Trophoblast cell (in vitro differentiated cells and primary cell): ENCODE data around the gene PRG2.

Source experiments
- DNase-seq, 2 donors: peaks; one replicate each; pipeline ENCODE4 v3.0.0-alpha.2; 2016
- H2AFZ ChIP-seq: 2 replicates; pipeline ENCODE4 v1.6.1; 2013; ENCODE audit warnings: low read length, moderate library complexity, mild to moderate bottlenecking; ENCODE audit not compliant: insufficient read depth, poor library complexity
- H2AK5ac ChIP-seq: 2 replicates; pipeline ENCODE4 v1.6.1; 2013; ENCODE audit warnings: mild to moderate bottlenecking, low read length
- H2BK120ac ChIP-seq: 2 replicates; pipeline ENCODE4 v1.6.1; 2013; ENCODE audit warnings: low read length, mild to moderate bottlenecking, moderate library complexity; ENCODE audit not compliant: insufficient read depth, poor library complexity
- H2BK12ac ChIP-seq: 2 replicates; pipeline ENCODE4 v1.6.1; 2013; ENCODE audit warnings: mild to moderate bottlenecking, low read length, moderate library complexity
- H2BK5ac ChIP-seq: 2 replicates; pipeline ENCODE4 v1.6.1; 2013; ENCODE audit warnings: low read length, low read depth, moderate library complexity, mild to moderate bottlenecking; ENCODE audit not compliant: poor library complexity
- H3K14ac ChIP-seq: 2 replicates; pipeline ENCODE4 v1.6.1; 2013; ENCODE audit warnings: mild to moderate bottlenecking, low read length
- H3K18ac ChIP-seq: 2 replicates; pipeline ENCODE4 v1.6.1; 2013; ENCODE audit warnings: mild to moderate bottlenecking, low read length
- H3K23ac ChIP-seq: 2 replicates; pipeline ENCODE4 v1.6.1; 2013; ENCODE audit warnings: low read length
- H3K27ac ChIP-seq: 2 replicates; pipeline ENCODE4 v1.5.1; 2013; ENCODE audit warnings: low read depth, mild to moderate bottlenecking, inconsistent platforms, low read length, moderate library complexity
- H3K27me3 ChIP-seq: 2 replicates; pipeline ENCODE4 v1.6.1; 2013; ENCODE audit warnings: inconsistent platforms, mild to moderate bottlenecking, low read length, moderate library complexity; ENCODE audit not compliant: insufficient read depth
- H3K36me3 ChIP-seq, 2 experiments: 1 replicate in 1 of 2; 2 replicates in 1 of 2; pipeline ENCODE4 v1.6.1; 2013; ENCODE audit warnings: low read length in 2 of 2, mild to moderate bottlenecking in 2 of 2, moderate library complexity in 1 of 2; ENCODE audit not compliant: insufficient read depth in 2 of 2, control insufficient read depth in 1 of 2
- H3K4ac ChIP-seq: 2 replicates; pipeline ENCODE4 v1.6.1; 2013; ENCODE audit warnings: low read depth, mild to moderate bottlenecking, low read length, moderate library complexity
- H3K4me1 ChIP-seq, 2 experiments: 1 replicate in 1 of 2; 2 replicates in 1 of 2; pipeline ENCODE4 v1.6.1; 2013; ENCODE audit warnings: low read length in 2 of 2, mild to moderate bottlenecking in 2 of 2, moderate library complexity in 1 of 2; ENCODE audit not compliant: insufficient read depth in 2 of 2, control insufficient read depth in 1 of 2
- H3K4me2 ChIP-seq: 2 replicates; pipeline ENCODE4 v1.6.1; 2013; ENCODE audit warnings: inconsistent platforms, mild to moderate bottlenecking, low read length, moderate library complexity
- H3K4me3 ChIP-seq: 2 replicates; pipeline ENCODE4 v1.5.1; 2013; ENCODE audit warnings: mild to moderate bottlenecking, low read depth, low read length, inconsistent platforms
- H3K79me1 ChIP-seq: one replicate; pipeline ENCODE4 v1.6.1; 2013; ENCODE audit warnings: low read length
- H3K79me2 ChIP-seq: 2 replicates; pipeline ENCODE4 v1.6.1; 2013; ENCODE audit warnings: low read length, mild to moderate bottlenecking; ENCODE audit not compliant: control insufficient read depth, insufficient read depth, poor library complexity
- H3K9ac ChIP-seq: 2 replicates; pipeline ENCODE4 v1.6.1; 2013; ENCODE audit warnings: mild to moderate bottlenecking, low read length
- H3K9me3 ChIP-seq: 2 replicates; pipeline ENCODE4 v1.6.1; 2013; ENCODE audit warnings: low read depth, mild to moderate bottlenecking, control low read depth, inconsistent platforms, low read length; ENCODE audit not compliant: insufficient read depth
- H4K12ac ChIP-seq: 2 replicates; pipeline ENCODE4 v1.6.1; 2013; ENCODE audit warnings: low read depth, mild to moderate bottlenecking, low read length, moderate library complexity
- H4K8ac ChIP-seq: 2 replicates; pipeline ENCODE4 v1.6.1; 2013; ENCODE audit warnings: low read depth, mild to moderate bottlenecking, low read length, moderate library complexity
- H4K91ac ChIP-seq: one replicate; pipeline ENCODE4 v1.6.1; 2013; ENCODE audit warnings: low read depth, mild to moderate bottlenecking, low read length, moderate library complexity
- WGBS: extraction: QIAGEN DNeasy Blood & Tissue Kit; methylation state at CpG from one replicate; pipeline ENCODE4 v1.1.7; 2013; ENCODE audit warnings: missing lambda C conversion rate; ENCODE audit not compliant: insufficient read length, insufficient coverage; ENCODE audit errors: extremely low coverage; 5-methylcytosine and 5-hydroxymethylcytosine counted together

PRG2 gene

DNA sequence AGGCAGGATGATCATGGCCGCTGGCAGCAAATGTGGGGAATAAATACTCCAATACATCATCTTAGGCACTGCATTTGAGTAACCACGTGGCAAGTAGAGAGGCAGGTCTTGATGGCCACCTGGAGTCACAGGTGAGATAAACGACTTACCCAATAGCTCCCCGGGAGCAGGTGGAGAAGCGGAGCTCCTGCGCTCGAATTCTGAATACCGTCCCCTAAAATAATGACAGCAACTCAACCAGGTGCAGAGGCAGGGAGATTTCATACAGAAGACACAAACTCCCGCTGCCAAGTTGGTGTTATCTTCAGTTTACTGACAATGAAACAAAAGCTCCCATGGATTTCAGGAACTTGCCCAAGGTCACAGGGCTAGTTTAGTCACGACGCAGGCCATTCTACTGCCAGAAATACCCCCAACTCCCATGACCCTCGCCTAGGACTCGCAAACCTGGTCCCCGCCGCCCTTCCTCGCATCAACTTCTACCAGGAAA lies 36.0 kb upstream of the PRG2 start:
- Histone ChIP-seq H3K4me2 (peak overlapping the region; percentile 71), H3K9me3 (peaks cover 2% of the 10 kb centered on the region), H2BK120ac (no peak overlapping the region), H2AFZ (peak overlapping the region; percentile 98), H3K27ac (no peak overlapping the region), H3K36me3 (no peaks in the 10 kb centered on the region), H3K4me1 (peaks cover 6 to 15% of the 10 kb centered on the region in 2 experiments), H3K23ac (no peak overlapping the region), H2BK12ac (peak overlapping the region; percentile 62), H4K12ac (peak overlapping the region; percentile 68), H3K27me3 (peaks cover 3% of the 10 kb centered on the region), H4K91ac (peak overlapping the region; percentile 72), H3K9ac (peak overlapping the region; percentile 26), H3K18ac (no peak overlapping the region), H4K8ac (peak overlapping the region; percentile 93), H2AK5ac (no peak overlapping the region), H3K14ac (peak overlapping the region; percentile 74), H2BK5ac (peak overlapping the region; percentile 17), H3K4ac (no peak overlapping the region), H3K4me3 (peak overlapping the region; percentile 62), H3K79me2 (peaks cover 3% of the 10 kb centered on the region), H3K79me1 (peaks cover 4% of the 10 kb centered on the region)
- WGBS, result no CpG with 5 or more reads among the region's 16 CpGs
- DNase-seq, result peak; percentile 34 to 45

DNA sequence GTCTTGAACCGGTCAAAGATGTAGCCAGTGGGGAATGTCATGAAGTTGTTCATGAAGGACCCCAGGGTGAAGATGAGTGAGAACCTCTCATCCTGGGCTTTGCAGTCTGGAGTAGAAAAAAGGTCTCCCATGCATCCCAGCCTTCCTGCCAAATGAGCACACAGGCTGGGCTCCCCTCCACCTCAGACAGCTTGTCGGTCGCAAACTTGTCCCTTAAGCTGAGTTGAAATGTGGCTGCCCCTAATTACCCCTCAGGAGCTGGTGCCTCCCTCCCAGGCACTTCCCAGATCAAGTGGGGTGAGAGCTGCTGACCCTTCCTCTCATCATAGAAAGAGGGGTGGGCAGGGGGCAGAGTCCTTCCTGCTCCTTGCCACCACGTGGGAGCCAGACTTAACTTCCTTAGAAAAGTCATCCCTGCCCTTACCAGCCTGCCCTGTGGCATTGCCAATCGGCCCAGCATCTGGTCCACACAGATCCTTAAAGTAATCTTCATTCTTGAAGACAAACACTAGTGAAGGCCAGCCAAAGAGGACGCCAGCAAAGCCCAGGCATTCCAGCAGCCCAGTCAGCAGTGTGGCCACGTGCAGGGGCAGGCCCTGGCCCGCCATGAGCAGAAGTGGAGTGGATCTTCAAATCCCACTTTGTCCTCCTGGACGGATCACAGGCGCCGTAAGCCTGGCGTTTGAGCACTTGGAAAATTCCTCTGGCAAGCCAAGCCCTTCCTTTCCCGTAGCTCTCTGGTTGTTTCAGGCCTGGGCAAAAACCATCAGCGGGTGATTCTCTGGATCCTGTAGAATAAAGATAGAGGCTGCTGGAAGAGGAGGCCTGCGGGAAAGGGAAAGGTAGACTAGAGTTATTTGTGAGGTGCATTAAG lies 35.4 kb upstream of the PRG2 start:
- H4K12ac ChIP-seq, result no peak overlapping the region
- no peak overlapping the region for H3K18ac ChIP-seq
- H3K4me3 ChIP-seq, result no peak overlapping the region
- no peak overlapping the region for H3K23ac ChIP-seq
- H3K9ac ChIP-seq, result no peak overlapping the region
- no peak overlapping the region for H3K4ac ChIP-seq
- peaks cover 2% of the 10 kb centered on the region for H3K27me3 ChIP-seq
- peaks cover 6 to 15% of the 10 kb centered on the region in 2 experiments for H3K4me1 ChIP-seq
- no peaks in the 10 kb centered on the region for H3K36me3 ChIP-seq
- no peak overlapping the region for H2BK12ac ChIP-seq
- DNase-seq, result no peak
- no peak overlapping the region for H2BK5ac ChIP-seq
- H3K27ac ChIP-seq, result no peak overlapping the region
- no CpG with 5 or more reads among the region's 15 CpGs for WGBS
- no peak overlapping the region for H2BK120ac ChIP-seq
- H2AFZ ChIP-seq, result no peak overlapping the region
- no peak overlapping the region for H2AK5ac ChIP-seq
- no peak overlapping the region for H4K91ac ChIP-seq
- H4K8ac ChIP-seq, result no peak overlapping the region
- H3K9me3 ChIP-seq, result peaks cover 2% of the 10 kb centered on the region
- peaks cover 4% of the 10 kb centered on the region for H3K79me1 ChIP-seq
- no peak overlapping the region for H3K14ac ChIP-seq
- peaks cover 3% of the 10 kb centered on the region for H3K79me2 ChIP-seq
- H3K4me2 ChIP-seq, result no peak overlapping the region

DNA sequence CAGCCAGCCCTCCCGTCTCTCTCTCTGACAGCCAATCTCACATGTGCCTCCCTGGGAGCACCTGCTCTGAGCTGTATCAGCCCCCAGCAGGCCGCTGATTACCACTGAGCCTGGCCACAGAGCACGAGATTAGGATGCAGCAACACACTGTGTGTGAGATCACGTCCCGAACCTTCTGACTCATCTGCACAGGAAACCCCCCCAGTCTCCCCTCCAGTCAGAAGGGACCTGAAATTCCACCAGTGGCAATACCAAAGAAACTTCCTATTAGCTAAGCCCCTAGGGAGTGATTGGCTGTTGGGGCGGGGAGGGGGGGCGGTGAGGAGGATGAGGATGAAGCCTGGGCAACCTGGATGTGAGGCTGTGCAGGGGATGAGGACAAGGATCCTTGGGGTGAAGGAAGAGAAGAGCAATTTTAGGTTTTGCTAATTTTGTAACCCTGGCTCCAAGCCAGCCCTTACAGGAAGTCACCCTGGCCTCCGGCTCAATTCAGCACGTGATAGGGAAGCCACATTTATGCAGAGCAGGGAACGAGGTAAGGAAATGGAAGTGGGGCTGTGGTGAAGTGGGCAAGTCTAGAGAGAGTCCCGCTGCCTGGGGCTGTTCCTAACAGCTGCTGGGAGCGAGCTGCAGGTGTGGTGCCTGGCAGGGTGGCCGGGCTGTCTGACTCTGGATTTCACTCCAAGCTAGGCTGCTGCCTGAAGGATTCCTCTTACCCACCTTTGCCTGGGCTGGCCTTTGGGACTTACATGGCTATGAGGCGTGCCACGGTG lies 34.5 kb upstream of the PRG2 start:
- Histone ChIP-seq H2AK5ac (no peak overlapping the region), H3K4me2 (no peak overlapping the region), H2BK5ac (no peak overlapping the region), H3K36me3 (no peaks in the 10 kb centered on the region), H3K4ac (no peak overlapping the region), H3K14ac (no peak overlapping the region), H3K4me1 (peaks cover 6 to 15% of the 10 kb centered on the region in 2 experiments), H3K9me3 (peaks cover 2% of the 10 kb centered on the region), H3K4me3 (no peak overlapping the region), H3K79me1 (peaks cover 4% of the 10 kb centered on the region), H3K18ac (no peak overlapping the region), H3K9ac (no peak overlapping the region), H2BK12ac (no peak overlapping the region), H4K12ac (no peak overlapping the region), H4K8ac (no peak overlapping the region), H2AFZ (no peak overlapping the region), H3K27ac (no peak overlapping the region), H3K23ac (no peak overlapping the region), H2BK120ac (no peak overlapping the region), H3K79me2 (peaks cover 3% of the 10 kb centered on the region), H3K27me3 (no peaks in the 10 kb centered on the region), H4K91ac (no peak overlapping the region)
- no CpG with 5 or more reads among the region's 15 CpGs for WGBS
- DNase-seq, result peak; percentile 48 to 54

DNA sequence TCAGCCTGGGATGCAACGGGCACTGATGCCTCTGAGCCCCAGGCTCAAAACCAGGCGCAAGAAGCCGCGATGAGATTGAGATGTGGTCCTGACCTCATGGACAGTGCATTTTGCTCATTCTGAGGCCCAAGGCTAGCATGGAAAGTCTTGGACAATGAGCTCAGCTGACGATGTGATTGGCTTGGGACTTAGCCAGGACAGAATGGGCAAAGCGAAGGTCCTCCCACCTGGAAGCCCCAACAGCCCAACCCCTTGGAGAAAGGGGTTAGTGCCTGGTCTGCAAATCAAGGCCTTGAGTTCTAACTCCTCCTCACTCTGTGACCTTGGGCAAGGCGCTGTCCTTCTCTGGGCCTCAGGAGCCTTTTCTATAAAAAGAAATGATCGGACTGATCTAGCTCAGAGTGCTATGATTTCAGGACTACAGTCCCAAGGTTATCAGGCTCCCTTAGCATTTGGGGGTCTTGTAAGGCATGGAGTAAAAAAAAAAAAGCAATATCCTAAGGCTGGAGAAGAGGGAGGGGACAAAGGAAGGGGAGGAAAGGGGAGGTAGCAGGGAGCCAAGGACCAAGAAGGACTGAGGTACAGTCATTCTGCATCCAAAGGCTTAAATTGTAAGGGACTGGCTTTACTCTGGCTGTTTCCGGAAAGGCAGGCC lies 33.8 kb upstream of the PRG2 start:
- H4K8ac ChIP-seq, result no peak overlapping the region
- no peak for DNase-seq
- no peak overlapping the region for H2AK5ac ChIP-seq
- H3K9me3 ChIP-seq, result peaks cover 2% of the 10 kb centered on the region
- H3K36me3 ChIP-seq, result no peaks in the 10 kb centered on the region
- no peak overlapping the region for H3K4me3 ChIP-seq
- no peak overlapping the region for H2BK12ac ChIP-seq
- H4K12ac ChIP-seq, result no peak overlapping the region
- H3K9ac ChIP-seq, result no peak overlapping the region
- H4K91ac ChIP-seq, result no peak overlapping the region
- H3K4ac ChIP-seq, result no peak overlapping the region
- no peak overlapping the region for H2BK5ac ChIP-seq
- H3K79me1 ChIP-seq, result peaks cover 4% of the 10 kb centered on the region
- peaks cover 6 to 15% of the 10 kb centered on the region in 2 experiments for H3K4me1 ChIP-seq
- H3K27me3 ChIP-seq, result no peaks in the 10 kb centered on the region
- peaks cover 3% of the 10 kb centered on the region for H3K79me2 ChIP-seq
- H3K23ac ChIP-seq, result no peak overlapping the region
- no peak overlapping the region for H2AFZ ChIP-seq
- H2BK120ac ChIP-seq, result no peak overlapping the region
- no peak overlapping the region for H3K18ac ChIP-seq
- H3K27ac ChIP-seq, result no peak overlapping the region
- no peak overlapping the region for H3K14ac ChIP-seq
- no CpG with 5 or more reads among the region's 9 CpGs for WGBS
- no peak overlapping the region for H3K4me2 ChIP-seq
